H1 (cell line): ENCODE results near the gene ZNF750.

Experiments
- ASH2L ChIP-seq: fragments of 200-600, 300-600 bp; sonication (generic); IDR thresholded peaks from one replicate; pipeline ENCODE4 v1.7.1; 2017; ENCODE audit warnings: low read length
- ATF2 ChIP-seq: IDR thresholded peaks from 2 replicates; pipeline ENCODE4 v1.6.1; 2012; ENCODE audit warnings: low read length, inconsistent platforms
- BRCA1 ChIP-seq: IDR thresholded peaks from 2 replicates; pipeline ENCODE4 v1.6.1; 2012; ENCODE audit warnings: low read depth, low read length, improper control_type of control experiment
- CTCF ChIP-seq, 3 experiments: IDR thresholded peaks; 1 replicate in 2 of 3; 2 replicates in 1 of 3; pipeline versions ENCODE4 v1.5.1 to v1.6.1; 2011; ENCODE audit warnings: low read length in 3 of 3, mild to moderate bottlenecking in 3 of 3, inconsistent platforms in 2 of 3, low read depth in 1 of 3, moderate library complexity in 1 of 3; ENCODE audit not compliant: insufficient read depth in 1 of 3; ENCODE audit errors: control extremely low read depth in 1 of 3
- POLR2A ChIP-seq, 2 experiments: IDR thresholded peaks; 1 replicate in 1 of 2; 2 replicates in 1 of 2; pipeline ENCODE4 v1.6.1; 2011; ENCODE audit warnings: low read depth in 2 of 2, low read length in 2 of 2, mild to moderate bottlenecking in 2 of 2; ENCODE audit errors: control extremely low read depth in 1 of 2
- POU5F1 ChIP-seq: IDR thresholded peaks from 2 replicates; pipeline ENCODE4 v1.6.1; 2011; ENCODE audit warnings: low read depth, mild to moderate bottlenecking, low read length, moderate library complexity
- RAD21 ChIP-seq, 2 experiments: IDR thresholded peaks in 1 of 2; conservative IDR thresholded peaks in 1 of 2; 2 replicates each; pipeline ENCODE4 v1.6.1; 2011; ENCODE audit warnings: low read depth in 2 of 2, low read length in 2 of 2, improper control_type of control experiment in 1 of 2, inconsistent platforms in 1 of 2, mild to moderate bottlenecking in 1 of 2, moderate library complexity in 1 of 2
- RFX5 ChIP-seq: IDR thresholded peaks from 2 replicates; pipeline ENCODE4 v1.6.1; 2011; ENCODE audit warnings: low read depth, low read length, improper control_type of control experiment, borderline replicate concordance
- SP2 ChIP-seq: IDR thresholded peaks from 2 replicates; pipeline ENCODE4 v1.6.1; 2012; ENCODE audit warnings: mild to moderate bottlenecking, low read length, inconsistent platforms
- YY1 ChIP-seq: IDR thresholded peaks from 2 replicates; pipeline ENCODE4 v1.6.1; 2011; ENCODE audit warnings: low read depth, mild to moderate bottlenecking, low read length

DNA sequence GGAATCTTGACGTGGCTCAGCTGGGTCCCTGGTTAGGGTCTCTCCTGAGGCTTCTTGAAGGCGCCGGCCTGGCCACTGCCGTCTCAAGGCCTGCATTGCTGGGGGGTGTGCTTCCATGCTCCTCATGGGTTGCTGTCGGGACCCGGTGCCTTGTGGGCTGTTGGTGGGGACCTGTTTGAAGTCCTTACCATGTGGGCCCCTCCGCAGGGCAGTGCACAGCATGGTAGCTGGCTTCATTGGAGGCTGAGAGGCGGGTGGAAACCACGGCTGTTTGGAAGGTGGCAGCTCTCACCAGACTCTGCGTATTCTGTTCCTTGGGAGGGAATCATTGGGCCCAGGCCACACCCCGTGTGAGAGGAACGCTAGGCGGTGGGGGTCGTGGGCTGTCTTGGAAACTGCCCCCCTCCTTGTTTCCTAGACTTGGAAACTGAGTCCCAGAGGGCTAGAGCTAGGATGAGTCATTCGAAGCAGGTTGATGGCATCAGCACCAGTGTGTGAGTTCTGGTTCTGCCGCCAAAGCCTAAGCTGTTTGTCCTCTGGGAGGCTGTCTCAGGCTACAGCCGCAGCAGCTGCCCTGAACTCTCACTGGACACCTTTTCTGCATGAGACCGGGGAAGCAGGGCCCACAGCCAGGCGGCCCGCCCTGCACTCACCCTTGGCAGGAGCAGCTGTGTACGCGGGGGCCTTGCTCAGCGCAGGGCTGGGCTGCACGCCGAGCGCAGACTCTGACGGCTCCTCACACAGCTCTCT, 35.2 kb downstream of the ZNF750 start:
- TF ChIP-seq ATF2, result no peak
- no peak for TF ChIP-seq YY1
- no peak for TF ChIP-seq POLR2A (IDR thresholded peaks at IDR 0.05; ENCODE audit: control extremely low read depth in 1 of 2, low read depth in 2 of 2, low read length in 2 of 2)
- TF ChIP-seq RAD21 (IDR thresholded peaks at IDR 0.05 in 1 of 2, conservative IDR thresholded peaks at IDR 0.05 in 1 of 2; ENCODE audit: low read depth in 2 of 2, low read length in 2 of 2), result no peak
- TF ChIP-seq SP2, result no peak
- TF ChIP-seq CTCF (IDR thresholded peaks at IDR 0.05; ENCODE audit: control extremely low read depth in 1 of 3, insufficient read depth in 1 of 3, low read depth in 1 of 3, low read length in 3 of 3), result no peak
- TF ChIP-seq RFX5, result no peak
- no peak for TF ChIP-seq BRCA1
- TF ChIP-seq ASH2L, result no peak
- TF ChIP-seq POU5F1, result no peak
